ENCODE data around the gene EIF1AD. TPM values are rescaled to one million over a fixed set of nuclear protein-coding genes. Genes with fewer than 3 reads are reported as not detected.
A peak's percentile ranks its signal among the peaks of the same experiment; 100 is the strongest.

EIF1AD gene
- total and polyA plus RNA-seq, 2 of the 8 experiments (the other 6 are each of a cell fraction or from before 2014, with no cell fraction given) = 32.6 to 39.9 TPM

DNA sequence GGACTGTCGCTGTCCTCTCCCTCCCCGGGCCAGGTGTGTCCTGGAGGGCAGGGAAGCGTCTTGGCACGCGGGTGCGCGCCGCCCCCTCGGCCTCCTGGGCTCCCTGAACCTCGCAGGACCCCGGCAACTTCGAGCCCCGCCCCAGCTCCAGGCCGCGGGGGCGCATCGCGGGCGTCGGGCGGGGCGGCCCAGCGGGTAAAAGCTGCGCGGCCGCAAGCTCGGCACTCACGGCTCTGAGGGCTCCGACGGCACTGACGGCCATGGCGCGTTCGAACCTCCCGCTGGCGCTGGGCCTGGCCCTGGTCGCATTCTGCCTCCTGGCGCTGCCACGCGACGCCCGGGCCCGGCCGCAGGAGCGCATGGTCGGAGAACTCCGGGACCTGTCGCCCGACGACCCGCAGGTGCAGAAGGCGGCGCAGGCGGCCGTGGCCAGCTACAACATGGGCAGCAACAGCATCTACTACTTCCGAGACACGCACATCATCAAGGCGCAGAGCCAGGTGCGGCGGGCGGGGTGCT is 9.9 kb upstream of the EIF1AD start, which contains the start of gene CST6:
CST6 (plus strand) TSS at position 224 of the 519 bp plus-strand sequence; CDS start at position 261, 37 bp downstream.
- Histone ChIP-seq H2BK120ac (replicated peaks; ENCODE audit: low read depth, low read length) (no peak within 1 kb of the TSS), H4K91ac (replicated peaks; ENCODE audit: insufficient read length, low read length) (no peak within 1 kb of the TSS), H4K8ac (ENCODE audit: extremely low read depth, insufficient read depth, low read length) (peak within 1 kb of the TSS; percentile 58; the same call in 1 of the 2 replicates), H2BK5ac (ENCODE audit: low read depth, low read length) (no peak within 1 kb of the TSS), H3K9me3 (ENCODE audit: insufficient read depth in 2 of 2, low read depth in 1 of 2, low read length in 1 of 2) (no peaks in the 10 kb centered on the region), H3K9ac (replicated peaks in 1 of 4; ENCODE audit: extremely low read depth in 1 of 4, low read depth in 3 of 4, low read length in 3 of 4) (no peak within 1 kb of the TSS; a peak in 1 of 7 replicates), H3K79me2 (ENCODE audit: control insufficient read depth in 1 of 2, insufficient read depth in 2 of 2, low read length in 2 of 2) (no peaks in the 10 kb centered on the region), H3K4me1 (replicated peaks in 1 of 4; ENCODE audit: control insufficient read depth in 3 of 4, insufficient read depth in 4 of 4, low read length in 3 of 4) (peaks cover 0 to 17% (median 7%) of the 10 kb centered on the region in 4 experiments; a peak in 5 of 7 replicates), H3K36me3 (ENCODE audit: control insufficient read depth in 2 of 4, insufficient read depth in 4 of 4, low read length in 3 of 4) (no peaks in the 10 kb centered on the region), H3K79me1 (ENCODE audit: low read depth, low read length) (no peaks in the 10 kb centered on the region), H2AFZ (ENCODE audit: low read length) (peak within 1 kb of the TSS; percentile 79; the same call in 1 of the 2 replicates), H3K4ac (replicated peaks; ENCODE audit: insufficient read length, low read depth, low read length) (peak within 1 kb of the TSS; percentile 67), H2AK5ac (ENCODE audit: low read depth, low read length) (no peak within 1 kb of the TSS), H3K4me3 (ENCODE audit: extremely low read depth in 1 of 4, insufficient read depth in 2 of 4, low read depth in 3 of 4, low read length in 4 of 4) (peak within 1 kb of the TSS; percentile 2 to 54 (median 36); a peak in 7 of 8 replicates), H2BK12ac (ENCODE audit: low read depth, low read length) (peak within 1 kb of the TSS; percentile 14; the same call in 1 of the 2 replicates), H3K4me2 (ENCODE audit: insufficient read depth in 1 of 2, low read depth in 2 of 2, low read length in 2 of 2) (peak within 1 kb of the TSS; percentile 49 to 66), H4K5ac (ENCODE audit: insufficient read length, low read depth, low read length) (no peak within 1 kb of the TSS), H2BK20ac (ENCODE audit: low read length) (no peak within 1 kb of the TSS), H3K23ac (ENCODE audit: insufficient read length) (no peak within 1 kb of the TSS), H3K56ac (replicated peaks; ENCODE audit: insufficient read length, low read depth, low read length) (no peak within 1 kb of the TSS), H3K23me2 (ENCODE audit: low read depth, low read length) (peaks cover 2% of the 10 kb centered on the region; the same call in 1 of the 2 replicates), H2BK15ac (ENCODE audit: low read length) (peak within 1 kb of the TSS; percentile 61; the same call in 1 of the 2 replicates), H4K20me1 (replicated peaks in 1 of 2; ENCODE audit: control insufficient read depth in 1 of 2, insufficient read depth in 2 of 2, low read length in 2 of 2) (no peaks in the 10 kb centered on the region), H3K27ac (ENCODE audit: low read depth, low read length) (no peak within 1 kb of the TSS), H3K14ac (ENCODE audit: insufficient read length) (no peak within 1 kb of the TSS), H3K18ac (ENCODE audit: extremely low read depth, low read length) (peak within 1 kb of the TSS; percentile 28), H3K27me3 (replicated peaks in 1 of 4; ENCODE audit: control insufficient read depth in 3 of 4, extremely low read depth in 1 of 4, insufficient read depth in 3 of 4, low read length in 3 of 4) (peaks cover 6 to 26% (median 24%) of the 10 kb centered on the region in 4 experiments)
- POLR2A ChIA-PET (ENCODE audit: partially characterized antibody) = interaction anchor here (1.3 to 3.5 kb wide), 4 partner anchors 9 to 121 kb away, joined by 3 to 15 read pairs (median 4); partner anchors contain the start of genes BANF1, CCDC85B and EIF1AD
- WGBS, 2 experiments (ENCODE audit: extremely low coverage in 1 of 2, insufficient coverage in 1 of 2, insufficient read length in 1 of 2, insufficient replicate concordance in 2 of 2, low coverage in 1 of 2, low lambda C conversion rate in 2 of 2, missing lambda C conversion rate in 1 of 2) = 8% methylated on average over 54 of the region's 61 CpGs; no CpG with 5 or more reads in 1 of the 2 experiments
- DNase-seq (ENCODE audit: low read depth in 1 of 2, low spot score in 2 of 2) = peak in 1 of 2 experiments; percentile 69
- no peak for FAIRE-seq
- CTCF ChIA-PET (ENCODE audit: partially characterized antibody) = interaction anchor here (1.1 to 6.4 kb wide), 8 partner anchors 8 to 143 kb away, joined by 3 to 35 read pairs (median 6); partner anchors contain the start of gene PACS1
- TF ChIP-seq GTF2F1 (IDR thresholded peaks at IDR 0.05; ENCODE audit: borderline replicate concordance, low read depth, low read length) = no peak
- peak; percentile 98 for TF ChIP-seq MAX (IDR thresholded peaks at IDR 0.05)
- no peak for TF ChIP-seq PHF8 (conservative IDR thresholded peaks at IDR 0.05; ENCODE audit: low read depth, low read length)
- no peak for TF ChIP-seq CHD2 (IDR thresholded peaks at IDR 0.05; ENCODE audit: low read length)
- TF ChIP-seq RXRA (IDR thresholded peaks at IDR 0.05; ENCODE audit: insufficient read depth, low read depth, low read length) = no peak
- TF ChIP-seq SUZ12 (IDR thresholded peaks at IDR 0.05; ENCODE audit: low read length) = peak; percentile 58; the same call in 1 of the 2 replicates
- TF ChIP-seq NRF1 (IDR thresholded peaks at IDR 0.05; ENCODE audit: low read depth, low read length) = no peak

Data from H1 (cell line).